ENCODE results near the gene REPIN1. TPM values are rescaled to one million over a fixed set of nuclear protein-coding genes. Genes with fewer than 3 reads are reported as not detected.
A peak's percentile ranks its signal among the peaks of the same experiment; 100 is the strongest.

The REPIN1 gene
- total RNA-seq, 1 donor, result 57.5 TPM

- Histone ChIP-seq H3K36me3 (ENCODE audit: insufficient read depth, low read length) (no peaks in the 10 kb centered on the region), H3K79me2 (ENCODE audit: insufficient read depth, low read length) (no peaks in the 10 kb centered on the region), H3K27ac (ENCODE audit: low read depth, low read length) (no peak overlapping the region), H4K20me1 (ENCODE audit: insufficient read depth, low read length) (no peaks in the 10 kb centered on the region), H3K9me3 (ENCODE audit: low read depth, low read length) (no peaks in the 10 kb centered on the region), H3K27me3 (ENCODE audit: insufficient read depth, low read length) (peaks cover 33% of the 10 kb centered on the region), H3K4me2 (ENCODE audit: insufficient read depth, low read length) (no peak overlapping the region), H3K4me3 (ENCODE audit: insufficient read depth, low read length) (no peak overlapping the region), H3K4me1 (ENCODE audit: insufficient read depth, low read length) (no peaks in the 10 kb centered on the region), H2AFZ (ENCODE audit: low read length) (no peak overlapping the region)
- no peak for DNase-seq (ENCODE audit: insufficient read length, low spot score, missing footprints)
- no peak for TF ChIP-seq CTCF (IDR thresholded peaks at IDR 0.05; ENCODE audit: extremely low read depth, low read depth, low read length)
These were observed 23.6 kb upstream of the REPIN1 start for GRCh38 chr7:150345012-150345411.

- H3K36me3 ChIP-seq (ENCODE audit: insufficient read depth, low read length), result no peaks in the 10 kb centered on the region
- no peak overlapping the region for H3K27ac ChIP-seq (ENCODE audit: low read depth, low read length)
- H3K4me3 ChIP-seq (ENCODE audit: insufficient read depth, low read length), result no peak overlapping the region
- H3K79me2 ChIP-seq (ENCODE audit: insufficient read depth, low read length), result no peaks in the 10 kb centered on the region
- H3K27me3 ChIP-seq (ENCODE audit: insufficient read depth, low read length), result peaks cover 17% of the 10 kb centered on the region
- TF ChIP-seq CTCF (IDR thresholded peaks at IDR 0.05; ENCODE audit: extremely low read depth, low read depth, low read length), result no peak
- no peak for DNase-seq (ENCODE audit: insufficient read length, low spot score, missing footprints)
- no peaks in the 10 kb centered on the region for H3K4me1 ChIP-seq (ENCODE audit: insufficient read depth, low read length)
- no peak overlapping the region for H3K4me2 ChIP-seq (ENCODE audit: insufficient read depth, low read length)
- H4K20me1 ChIP-seq (ENCODE audit: insufficient read depth, low read length), result no peaks in the 10 kb centered on the region
- H3K9me3 ChIP-seq (ENCODE audit: low read depth, low read length), result no peaks in the 10 kb centered on the region
- no peak overlapping the region for H2AFZ ChIP-seq (ENCODE audit: low read length)
These were observed 21.7 kb upstream of the REPIN1 start for GRCh38 chr7:150346922-150347321.

- TF ChIP-seq CTCF (IDR thresholded peaks at IDR 0.05; ENCODE audit: extremely low read depth, low read depth, low read length), result no peak
- Histone ChIP-seq H3K4me3 (ENCODE audit: insufficient read depth, low read length) (no peak overlapping the region), H3K4me2 (ENCODE audit: insufficient read depth, low read length) (no peak overlapping the region), H3K36me3 (ENCODE audit: insufficient read depth, low read length) (no peaks in the 10 kb centered on the region), H3K79me2 (ENCODE audit: insufficient read depth, low read length) (no peaks in the 10 kb centered on the region), H3K27me3 (ENCODE audit: insufficient read depth, low read length) (no peaks in the 10 kb centered on the region), H2AFZ (ENCODE audit: low read length) (no peak overlapping the region), H4K20me1 (ENCODE audit: insufficient read depth, low read length) (no peaks in the 10 kb centered on the region), H3K27ac (ENCODE audit: low read depth, low read length) (no peak overlapping the region), H3K4me1 (ENCODE audit: insufficient read depth, low read length) (peaks cover 3% of the 10 kb centered on the region), H3K9me3 (ENCODE audit: low read depth, low read length) (no peaks in the 10 kb centered on the region)
- DNase-seq (ENCODE audit: insufficient read length, low spot score, missing footprints), result no peak
These were observed 16.9 kb upstream of the REPIN1 start for GRCh38 chr7:150351587-150352194.

- H3K79me2 ChIP-seq (ENCODE audit: insufficient read depth, low read length), result no peaks in the 10 kb centered on the region
- H3K4me1 ChIP-seq (ENCODE audit: insufficient read depth, low read length), result peaks cover 6% of the 10 kb centered on the region
- H3K27ac ChIP-seq (ENCODE audit: low read depth, low read length), result no peak overlapping the region
- no peak overlapping the region for H3K4me3 ChIP-seq (ENCODE audit: insufficient read depth, low read length)
- H3K36me3 ChIP-seq (ENCODE audit: insufficient read depth, low read length), result no peaks in the 10 kb centered on the region
- peak overlapping the region; percentile 82 for H2AFZ ChIP-seq (ENCODE audit: low read length)
- no peaks in the 10 kb centered on the region for H3K27me3 ChIP-seq (ENCODE audit: insufficient read depth, low read length)
- H3K9me3 ChIP-seq (ENCODE audit: low read depth, low read length), result no peaks in the 10 kb centered on the region
- no peak overlapping the region for H3K4me2 ChIP-seq (ENCODE audit: insufficient read depth, low read length)
- H4K20me1 ChIP-seq (ENCODE audit: insufficient read depth, low read length), result no peaks in the 10 kb centered on the region
- no peak for DNase-seq (ENCODE audit: insufficient read length, low spot score, missing footprints)
- TF ChIP-seq CTCF (IDR thresholded peaks at IDR 0.05; ENCODE audit: extremely low read depth, low read depth, low read length), result no peak
These were observed 13.0 kb upstream of the REPIN1 start for GRCh38 chr7:150355666-150356059.
